ENCODE data around the gene COL25A1.

COL25A1 gene

DNA sequence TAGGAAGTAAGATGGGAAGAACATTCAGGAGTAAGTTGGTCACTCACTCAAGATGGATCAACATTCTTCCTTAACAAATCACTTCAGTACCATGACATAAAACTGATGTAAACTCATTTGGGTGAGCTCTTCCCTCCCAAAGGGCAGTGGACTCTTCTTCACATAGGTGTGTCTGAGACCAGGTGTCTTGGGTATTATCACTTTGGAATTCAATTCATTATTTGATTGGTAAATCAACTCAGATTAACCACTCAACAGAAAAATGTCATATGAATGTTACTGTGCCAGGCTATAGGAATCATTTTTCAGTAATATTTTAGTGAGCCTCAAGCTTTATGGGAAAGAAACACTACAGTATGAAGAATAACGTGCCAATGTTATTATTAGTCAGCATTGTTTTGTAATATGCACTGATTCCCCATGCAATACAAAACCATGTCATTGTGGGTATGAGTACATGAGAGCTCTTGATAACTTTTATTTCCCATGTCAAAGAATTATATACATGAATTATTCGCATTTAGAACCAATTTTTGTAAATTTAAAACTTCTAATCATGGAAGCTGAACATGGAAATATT, 481.0 kb downstream of the COL25A1 start:
- DNase-seq (ENCODE audit: low read depth, low spot score), result no peak

DNA sequence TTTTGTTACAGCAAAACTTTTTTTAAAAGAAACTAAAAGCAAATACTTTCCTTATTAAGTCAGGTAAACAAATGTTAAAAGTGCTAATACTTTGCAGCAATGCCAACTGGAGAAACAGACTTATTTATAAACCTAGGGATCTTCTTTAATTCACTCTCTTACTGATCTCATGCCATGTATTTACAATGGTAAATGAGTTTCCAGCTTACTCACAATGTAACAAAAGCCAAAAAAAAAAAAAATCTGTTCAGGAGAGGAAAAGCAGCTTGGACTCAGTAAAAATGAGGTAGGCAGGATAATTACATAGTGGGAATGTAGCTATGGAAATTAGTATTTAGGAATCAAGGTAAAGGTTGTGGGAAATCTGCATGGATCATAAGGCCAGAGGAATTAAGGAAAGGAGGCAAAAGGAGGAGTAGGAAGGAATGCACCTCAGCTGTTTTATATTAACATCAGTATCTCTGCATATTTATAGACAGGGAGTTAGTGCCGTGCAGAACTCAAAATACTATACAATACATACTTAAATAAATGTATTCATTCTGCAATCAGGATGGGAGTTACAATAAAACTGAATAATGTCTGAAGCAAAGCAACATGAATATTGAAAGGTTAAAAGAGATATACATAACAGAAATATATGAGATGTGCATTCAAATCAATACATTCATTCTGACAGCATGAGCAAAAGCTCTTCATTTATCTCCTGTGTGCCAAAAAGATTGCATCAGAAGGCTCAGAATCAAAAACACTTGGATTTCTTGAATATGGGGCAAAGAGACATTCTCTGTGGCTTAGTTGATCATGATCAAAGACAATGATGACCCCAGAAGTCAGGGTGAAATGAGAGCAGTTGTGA, 481.7 kb downstream of the COL25A1 start:
- DNase-seq (ENCODE audit: low read depth, low spot score), result no peak

- no peak for DNase-seq (ENCODE audit: low read depth, low spot score)
Measured at GRCh38 chr4:108814326-108814725, 488.1 kb downstream of the COL25A1 start.

- no peak for DNase-seq (ENCODE audit: low read depth, low spot score)
Measured at GRCh38 chr4:108813261-108813660, 489.2 kb downstream of the COL25A1 start.

GRCh38 chr4:108811486-108811885, 491.0 kb downstream of the COL25A1 start:
- DNase-seq (ENCODE audit: low read depth, low spot score), result no peak

DNA sequence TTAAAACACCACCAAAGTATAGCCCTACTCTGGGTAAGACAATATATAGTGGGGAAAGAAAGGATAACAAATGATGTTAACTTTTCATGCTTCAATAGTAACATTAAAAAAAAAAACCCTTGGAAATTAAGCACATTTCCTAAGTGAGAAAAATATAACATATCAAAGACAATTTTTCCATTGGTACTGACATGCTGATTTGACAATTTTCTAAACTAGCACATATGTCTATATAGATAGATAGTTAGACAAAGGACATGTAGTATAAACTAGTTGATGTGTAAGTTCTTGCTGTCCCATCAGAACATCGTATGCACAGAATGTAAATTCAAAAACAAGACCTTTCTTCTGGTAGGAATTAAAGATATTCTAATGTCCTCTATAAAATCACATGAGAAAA, 492.4 kb downstream of the COL25A1 start:
- DNase-seq (ENCODE audit: low read depth, low spot score), result no peak

DNA sequence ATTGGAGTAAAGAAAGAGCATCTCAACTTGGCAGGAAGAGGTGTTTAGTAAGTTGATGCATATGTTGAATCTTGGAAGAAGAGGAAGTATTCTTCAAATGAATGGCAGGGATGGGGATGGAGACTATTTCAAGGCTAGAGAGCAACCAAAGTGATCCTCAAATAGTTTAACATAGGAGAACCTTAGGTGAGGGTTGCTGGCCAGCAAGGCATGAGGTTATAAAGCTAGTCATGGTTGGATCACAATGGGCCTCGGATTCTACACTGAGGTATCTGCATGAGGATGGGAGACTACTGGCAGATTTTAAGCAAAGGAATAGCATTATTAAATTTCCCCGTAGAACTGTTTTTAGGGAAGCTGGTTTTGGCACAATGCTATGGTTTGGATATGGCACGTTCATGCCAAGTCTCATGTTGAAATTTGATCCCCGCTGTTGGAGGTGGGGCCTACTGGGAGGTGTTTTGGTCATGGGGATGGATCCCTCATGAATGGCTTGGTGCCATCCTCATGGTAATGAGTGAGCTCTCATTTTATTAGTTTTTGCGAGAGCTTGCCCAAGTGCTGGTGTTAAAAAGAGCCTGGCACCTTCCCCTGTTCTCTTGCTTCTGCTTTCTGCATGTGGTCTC, 497.7 kb downstream of the COL25A1 start:
- no peak for DNase-seq (ENCODE audit: low read depth, low spot score)

DNA sequence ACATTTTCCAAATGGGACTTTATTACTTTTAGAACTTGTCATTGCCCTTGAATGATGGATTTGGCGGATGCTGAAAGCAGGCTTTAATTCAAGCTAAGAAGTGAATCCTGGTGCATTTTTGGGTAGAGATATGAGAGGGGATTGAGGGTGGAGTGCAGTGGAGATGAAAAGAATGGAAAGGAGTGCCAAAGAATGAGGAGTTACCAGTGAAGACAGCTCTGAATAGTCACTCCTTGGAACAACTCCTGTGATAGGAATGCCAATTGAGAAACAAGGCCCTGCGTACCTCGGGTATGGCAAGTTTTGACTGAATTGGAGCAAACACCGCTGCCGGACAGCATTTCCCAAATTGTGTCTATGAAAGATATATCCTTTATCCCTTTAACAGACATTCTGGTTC, 503.2 kb downstream of the COL25A1 start:
- no peak for DNase-seq (ENCODE audit: low read depth, low spot score)

DNA sequence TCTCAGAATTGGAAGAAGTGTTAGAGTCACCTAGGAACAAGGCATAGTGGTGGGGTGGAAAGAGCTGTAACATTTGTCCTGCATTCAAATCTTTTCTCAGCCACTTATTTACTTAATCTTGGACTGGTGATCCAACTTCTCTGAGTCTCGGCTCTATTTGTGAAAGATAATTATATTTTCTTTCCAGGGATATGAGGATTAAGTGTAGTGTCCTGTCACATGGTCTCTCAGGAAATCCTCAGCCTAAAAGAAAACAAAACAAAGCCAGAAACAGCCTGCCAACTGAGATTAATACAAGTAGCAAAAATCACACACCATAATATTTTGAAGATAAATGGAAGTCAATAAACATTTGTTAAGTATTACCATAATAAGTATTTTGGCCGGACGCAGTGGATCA, 506.3 kb downstream of the COL25A1 start:
- no peak for DNase-seq (ENCODE audit: low read depth, low spot score)

DNA sequence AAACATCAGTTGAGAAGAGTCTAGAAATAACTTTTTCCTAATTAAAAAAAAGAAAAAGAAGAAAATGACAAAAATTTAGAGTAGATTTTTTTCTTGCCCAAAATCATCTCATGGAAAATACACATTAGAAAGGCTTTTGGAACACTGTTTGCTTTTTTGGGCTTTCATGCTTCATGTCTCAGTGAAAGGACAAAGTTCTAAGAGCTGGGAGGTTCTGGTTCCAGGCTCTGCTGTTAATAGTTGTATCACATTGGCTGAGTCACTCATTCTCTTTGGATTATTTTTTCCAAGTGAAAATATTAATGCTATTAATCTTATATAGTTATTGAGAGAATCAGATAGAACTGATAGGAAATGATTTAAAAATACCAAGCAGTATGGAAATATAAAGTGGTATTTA, 506.7 kb downstream of the COL25A1 start:
- DNase-seq (ENCODE audit: low read depth, low spot score), result no peak

- no peak for DNase-seq (ENCODE audit: low read depth, low spot score)
Measured at GRCh38 chr4:108794136-108794535, 508.3 kb downstream of the COL25A1 start.

GRCh38 chr4:108793415-108793814, 509.0 kb downstream of the COL25A1 start:
- DNase-seq (ENCODE audit: low read depth, low spot score), result no peak

GRCh38 chr4:108788731-108789130, 513.7 kb downstream of the COL25A1 start:
- DNase-seq (ENCODE audit: low read depth, low spot score), result no peak

GRCh38 chr4:108787724-108788123, 514.7 kb downstream of the COL25A1 start:
- DNase-seq (ENCODE audit: low read depth, low spot score), result no peak

DNA sequence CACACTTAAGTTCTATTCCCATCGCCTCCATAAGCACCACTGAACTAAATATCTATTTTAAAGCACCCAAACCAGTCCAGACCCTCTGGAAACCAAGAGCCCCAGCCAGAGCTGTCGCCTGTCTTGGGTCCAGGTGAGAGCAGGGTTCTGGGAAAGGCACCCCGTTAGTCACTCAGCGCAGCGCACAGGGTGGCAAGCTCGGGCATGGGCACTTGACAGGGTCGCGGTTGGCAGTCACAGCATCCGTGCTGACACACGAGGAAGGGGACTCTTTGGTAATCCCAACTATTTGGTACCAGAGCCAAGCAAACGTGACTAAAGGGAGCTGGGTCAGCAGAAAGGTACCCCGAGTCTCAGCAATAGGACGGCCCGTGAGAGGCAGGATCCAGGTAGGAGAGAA, 515.4 kb downstream of the COL25A1 start:
- DNase-seq (ENCODE audit: low read depth, low spot score), result no peak

GRCh38 chr4:108786351-108786750, 516.1 kb downstream of the COL25A1 start:
- no peak for DNase-seq (ENCODE audit: low read depth, low spot score)

- no peak for DNase-seq (ENCODE audit: low read depth, low spot score)
Measured at GRCh38 chr4:108783665-108784463, 518.6 kb downstream of the COL25A1 start.

GRCh38 chr4:108779958-108780357, 522.5 kb downstream of the COL25A1 start:
- no peak for DNase-seq (ENCODE audit: low read depth, low spot score)

DNA sequence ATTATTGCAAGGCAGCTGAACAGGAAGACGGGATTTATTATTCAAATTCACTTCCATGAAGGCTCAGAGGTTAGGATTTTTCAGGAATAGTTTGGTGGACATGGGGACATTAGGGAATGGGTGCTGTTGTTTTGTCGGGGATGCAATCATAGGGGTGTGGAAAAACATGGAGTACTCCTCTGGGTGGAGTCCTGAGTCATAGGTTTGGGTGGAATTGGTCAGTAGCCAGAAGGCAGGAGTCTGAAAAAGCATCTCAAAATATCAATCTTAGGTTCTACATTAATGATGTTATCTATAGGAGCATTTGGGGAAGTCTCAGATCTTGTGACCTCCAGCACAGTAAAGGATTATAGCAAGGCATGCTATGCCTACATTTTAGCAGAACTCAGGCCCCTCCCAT, 525.1 kb downstream of the COL25A1 start:
- no peak for DNase-seq (ENCODE audit: low read depth, low spot score)

- DNase-seq (ENCODE audit: low read depth, low spot score), result no peak
Measured at GRCh38 chr4:108775921-108776320, 526.5 kb downstream of the COL25A1 start.

- no peak for DNase-seq (ENCODE audit: low read depth, low spot score)
Measured at GRCh38 chr4:108774809-108775530, 527.5 kb downstream of the COL25A1 start.
